NCI-H1092 treated with DMSO at 0.1 percent for 48 hours (cell line): ENCODE measurements around the gene UBE2G2.
A peak's percentile ranks its signal among the peaks of the same experiment; 100 is the strongest.

Experiments used
- DNase-seq: peaks from one replicate; lab custom pipeline; 2025; lab: John Stamatoyannopoulos, UW

The UBE2G2 gene

DNA sequence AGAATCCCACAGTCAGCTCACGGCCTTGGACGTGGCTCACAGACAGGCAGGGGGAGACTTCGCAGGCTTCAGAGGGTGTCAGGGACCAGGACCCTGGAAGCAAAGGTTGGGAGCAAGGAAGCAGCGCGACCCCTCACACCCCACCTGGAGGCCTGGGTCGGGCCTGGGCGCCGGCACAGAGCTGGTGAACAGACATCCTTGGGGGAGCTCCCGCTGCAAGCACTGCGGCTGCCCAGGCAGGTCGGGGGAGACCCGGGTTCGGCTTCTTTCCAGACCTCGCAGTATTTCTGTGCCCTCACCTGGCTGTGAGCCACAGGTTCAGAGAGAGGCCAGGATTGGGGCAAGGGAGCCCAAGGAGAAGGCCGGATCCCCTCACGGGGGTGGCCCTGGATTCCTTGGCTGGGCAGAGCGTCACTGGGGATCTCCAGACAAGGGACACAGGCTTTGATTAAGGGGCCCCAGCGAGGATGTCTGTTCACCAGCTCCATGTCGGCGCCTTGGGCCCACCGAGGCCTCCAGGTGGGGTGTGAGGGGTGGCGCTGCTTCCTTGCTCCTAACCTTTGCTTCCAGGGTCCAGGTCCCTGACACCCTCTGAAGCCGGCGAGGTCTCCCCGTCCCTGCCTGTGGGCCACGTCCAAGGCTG lies 52.4 kb downstream of the UBE2G2 start:
- DNase-seq = no peak

- DNase-seq = no peak
Measured at GRCh38 chr21:44748621-44749020, 53.0 kb downstream of the UBE2G2 start.

DNA sequence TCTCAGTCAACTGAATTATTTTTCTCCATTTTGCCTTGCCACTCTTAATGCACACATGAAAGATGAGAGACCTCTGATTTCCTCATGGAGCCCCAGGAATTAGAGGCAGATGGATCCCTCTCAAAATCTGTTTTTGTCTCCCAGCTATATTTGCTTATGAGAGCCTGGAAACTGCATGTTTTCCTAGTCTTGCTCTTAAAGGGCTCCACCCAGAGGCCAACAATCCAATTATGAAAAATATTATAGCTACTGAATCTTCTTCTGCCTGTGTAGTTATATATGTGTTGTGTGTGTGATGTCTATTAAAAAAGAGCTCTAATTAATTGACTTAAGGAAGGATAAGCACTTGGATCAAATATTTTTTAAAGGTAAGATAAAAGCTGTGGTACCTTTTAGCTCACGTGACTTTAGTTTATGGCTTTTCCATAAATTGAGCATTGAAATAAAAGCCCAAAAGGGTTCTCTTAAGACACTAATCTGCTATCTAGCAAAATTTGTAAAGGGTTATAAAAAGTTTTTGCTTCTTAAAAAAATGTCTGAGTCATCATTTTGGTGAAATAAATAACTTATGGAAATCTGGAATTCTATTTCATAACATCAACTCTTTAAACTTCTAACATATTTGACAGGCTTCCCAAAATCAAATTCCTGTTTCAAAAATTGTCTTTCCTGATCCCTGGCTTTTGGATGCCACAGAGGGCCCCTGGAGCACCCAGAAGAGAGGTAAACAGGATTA lies 59.0 kb downstream of the UBE2G2 start:
- peak; percentile 79 for DNase-seq

- no peak for DNase-seq
Measured at GRCh38 chr21:44741921-44742320, 59.7 kb downstream of the UBE2G2 start.

- DNase-seq = no peak
Measured at GRCh38 chr21:44740742-44741141, 60.9 kb downstream of the UBE2G2 start.

DNA sequence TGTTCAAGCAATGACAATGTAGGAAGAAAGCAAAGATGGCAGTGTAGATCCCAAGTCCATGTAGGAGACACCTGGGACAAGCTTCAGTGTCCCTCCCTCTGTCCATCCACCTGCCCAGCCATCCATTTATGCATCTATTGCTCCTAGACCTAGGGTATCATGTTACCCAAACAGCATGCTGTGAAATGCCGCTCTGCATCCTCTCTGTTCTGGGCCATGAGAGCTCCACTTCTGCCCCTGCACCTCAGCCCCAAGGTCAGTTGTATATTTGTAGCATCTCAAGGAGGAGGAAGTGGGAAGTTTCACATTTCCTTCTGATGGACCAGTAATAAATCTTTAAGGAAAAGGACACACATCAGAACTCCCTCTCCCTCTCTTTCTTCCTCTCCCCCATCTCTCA lies 62.3 kb downstream of the UBE2G2 start:
- DNase-seq = no peak

DNA sequence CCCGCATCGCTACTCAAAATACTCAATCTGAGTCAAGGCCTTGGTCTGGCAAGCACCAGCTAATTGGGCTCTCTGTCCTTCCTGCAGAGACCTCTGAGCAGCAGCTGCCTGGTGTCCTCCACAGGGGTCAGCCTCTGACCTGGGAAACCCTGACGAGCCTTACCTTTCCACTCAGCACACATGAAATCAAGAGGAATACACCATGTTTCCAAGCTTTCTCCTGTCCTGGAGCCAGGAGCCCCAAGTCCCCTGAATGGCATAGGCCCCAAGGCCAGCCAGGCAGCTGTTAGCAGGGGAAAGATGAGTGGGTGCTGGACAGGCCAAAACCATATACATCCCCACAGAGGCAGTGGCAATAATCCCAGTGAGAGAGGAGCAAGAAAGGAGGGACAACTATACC lies 63.0 kb downstream of the UBE2G2 start:
- no peak for DNase-seq

DNA sequence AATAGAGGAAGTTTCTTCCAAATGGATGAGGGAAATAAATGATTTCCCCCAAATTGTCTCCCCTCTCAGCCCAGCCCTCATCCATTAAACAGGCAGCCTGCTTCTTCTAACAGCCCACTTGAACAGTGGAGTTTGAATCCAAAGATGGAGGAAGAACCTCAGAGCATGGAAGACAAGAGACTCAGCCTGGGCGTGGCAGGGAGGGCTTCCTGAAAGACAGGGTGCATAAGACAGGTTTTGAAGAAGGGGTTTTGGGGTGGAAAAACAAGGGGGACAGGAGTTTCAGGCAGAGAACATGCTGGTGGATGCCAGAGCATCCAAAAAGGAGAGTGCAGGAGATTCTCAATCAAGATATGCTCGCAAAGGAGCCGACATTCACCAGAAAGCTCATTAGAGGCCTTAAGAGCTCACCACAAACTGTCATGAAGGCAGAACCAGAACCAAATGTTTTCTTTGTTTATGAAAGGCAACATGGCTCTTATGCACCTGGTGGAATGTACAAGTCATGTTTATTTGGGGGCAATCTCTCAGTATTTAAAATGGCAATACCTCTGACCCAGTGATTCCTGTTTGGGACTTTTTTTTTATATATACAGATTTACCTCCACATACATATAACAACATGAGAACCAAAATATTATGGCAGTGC lies 63.8 kb downstream of the UBE2G2 start:
- DNase-seq = peak; percentile 24

DNA sequence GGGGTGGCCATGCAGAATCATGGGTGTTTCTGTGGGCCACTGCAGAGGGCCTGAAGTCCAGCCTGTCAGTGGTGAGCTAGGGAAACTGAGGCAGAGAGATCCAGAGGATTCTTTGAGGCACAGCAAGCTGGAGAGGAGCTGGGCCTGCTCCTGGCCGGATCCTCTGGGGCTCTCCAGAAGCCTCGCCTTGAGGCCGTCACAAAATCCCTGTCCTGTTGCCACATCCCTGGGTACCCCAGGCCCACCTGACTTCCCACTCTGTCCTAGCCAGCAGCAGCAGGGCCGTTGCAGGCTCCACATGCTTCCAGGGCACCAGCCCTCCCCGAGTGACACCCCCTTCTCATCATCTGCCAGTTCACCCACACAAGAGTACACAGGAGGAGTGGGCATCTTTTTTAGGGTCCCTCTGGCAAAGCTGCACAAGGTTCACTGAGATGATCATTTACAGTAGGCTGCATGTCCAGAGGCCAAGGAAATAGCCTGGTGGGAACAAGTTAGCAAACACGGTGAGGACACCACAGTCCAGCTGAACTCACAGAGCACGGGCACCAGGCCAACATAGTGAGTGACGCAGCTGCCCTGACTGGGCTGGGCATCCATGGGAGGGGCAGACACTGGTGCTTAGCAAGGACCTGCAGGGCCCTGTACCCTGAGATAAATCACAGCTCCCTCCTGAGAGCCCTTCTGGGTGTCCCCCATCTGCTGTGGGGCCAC lies 65.2 kb downstream of the UBE2G2 start:
- DNase-seq = peak; percentile 66

DNA sequence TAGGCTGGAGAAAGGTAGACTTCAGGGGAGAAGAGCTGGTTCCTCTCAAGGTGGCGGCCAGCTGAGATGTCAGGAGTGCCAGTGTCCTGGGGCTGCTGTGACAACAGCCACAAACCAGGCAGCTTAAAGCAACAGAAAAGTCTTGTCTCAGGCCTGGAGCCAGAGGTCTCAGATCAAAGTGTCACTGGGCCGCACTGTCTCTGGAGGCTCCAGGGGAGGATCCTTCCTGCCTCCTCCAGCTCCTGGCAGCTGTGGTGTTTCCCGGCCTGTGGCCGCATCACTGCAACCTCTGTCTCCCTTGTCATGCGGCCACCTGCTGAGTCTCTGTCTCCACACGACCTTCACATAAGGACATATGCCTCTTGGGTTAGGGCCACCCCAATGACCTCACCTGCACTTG lies 65.8 kb downstream of the UBE2G2 start:
- no peak for DNase-seq

GRCh38 chr21:44734841-44735240 lies 66.8 kb downstream of the UBE2G2 start:
- DNase-seq = no peak

DNA sequence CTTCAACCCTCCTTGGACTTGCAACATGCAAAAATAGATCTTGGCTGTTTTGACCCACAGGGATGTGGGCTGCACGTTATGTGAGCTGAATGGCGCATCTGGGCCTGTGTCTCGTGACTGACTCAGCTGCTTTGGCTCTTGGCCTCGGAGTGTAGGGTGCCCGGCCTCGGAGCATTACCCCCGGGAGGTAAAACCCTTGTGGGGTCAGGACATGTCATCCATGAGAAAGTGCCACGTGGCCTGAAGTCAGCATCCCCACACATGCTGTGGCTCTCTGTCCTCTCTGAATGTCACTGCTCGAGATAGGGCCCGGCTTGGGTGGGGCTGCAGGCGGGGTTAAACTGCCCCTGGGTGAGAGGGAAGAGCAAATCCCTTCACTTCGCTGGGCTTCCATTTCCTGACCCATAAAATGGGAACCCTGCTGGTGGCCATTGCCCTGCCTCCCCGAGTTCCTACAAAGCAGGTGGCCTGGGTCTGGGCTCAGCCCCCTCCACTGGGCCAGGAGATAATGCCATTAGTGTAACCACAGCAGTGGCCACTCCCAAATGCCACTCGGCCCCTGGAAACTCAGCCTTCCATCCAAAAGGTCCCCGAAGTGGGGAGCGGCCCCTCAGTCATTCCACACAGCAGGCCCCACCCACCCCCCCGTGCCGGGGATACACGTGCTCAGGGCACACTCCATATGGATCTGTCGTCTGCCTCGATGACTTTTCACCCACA lies 67.4 kb downstream of the UBE2G2 start:
- DNase-seq = no peak

DNA sequence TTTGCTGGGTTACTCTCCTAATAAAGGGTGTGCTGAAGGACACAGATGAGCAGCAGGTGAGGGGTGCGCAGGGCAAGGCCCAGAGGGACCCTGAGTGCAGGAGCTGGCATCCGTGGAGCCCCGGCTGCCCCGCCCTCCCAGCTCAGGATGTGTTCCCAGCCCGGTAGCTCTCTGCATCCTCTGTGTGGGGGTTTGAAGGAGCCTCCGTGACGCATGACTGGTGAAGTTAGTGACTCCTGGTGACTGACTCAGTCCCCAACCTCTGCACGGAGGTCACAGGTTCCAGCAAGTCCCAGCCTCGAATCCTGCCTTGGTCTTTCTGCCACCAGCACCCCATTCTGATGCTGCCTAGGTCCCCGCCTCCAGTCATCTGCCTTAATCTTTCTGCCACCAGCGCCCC lies 68.7 kb downstream of the UBE2G2 start:
- no peak for DNase-seq

DNA sequence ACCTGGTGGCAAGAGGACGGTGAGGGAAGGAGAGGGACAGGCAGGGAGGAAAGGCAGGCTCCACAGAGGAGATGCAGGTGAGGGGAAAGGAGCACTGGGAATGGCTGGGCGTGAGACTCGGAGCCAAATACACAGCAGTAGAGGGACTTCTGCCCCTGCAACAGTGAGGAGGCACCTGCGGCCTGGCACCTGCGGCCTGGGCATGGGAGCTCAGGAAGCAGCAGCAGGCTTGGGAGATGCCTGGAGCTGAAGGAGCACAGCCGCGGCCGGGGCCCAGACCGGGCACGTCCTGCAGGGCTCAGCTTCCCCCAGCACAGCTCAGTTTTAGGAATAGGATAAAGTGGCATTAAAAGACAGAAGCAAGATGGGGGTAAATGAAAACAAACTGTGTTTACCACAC lies 69.4 kb downstream of the UBE2G2 start:
- no peak for DNase-seq

GRCh38 chr21:44730951-44731579 lies 70.6 kb downstream of the UBE2G2 start:
- no peak for DNase-seq

- no peak for DNase-seq
Measured at GRCh38 chr21:44730028-44730395, 71.6 kb downstream of the UBE2G2 start.

DNA sequence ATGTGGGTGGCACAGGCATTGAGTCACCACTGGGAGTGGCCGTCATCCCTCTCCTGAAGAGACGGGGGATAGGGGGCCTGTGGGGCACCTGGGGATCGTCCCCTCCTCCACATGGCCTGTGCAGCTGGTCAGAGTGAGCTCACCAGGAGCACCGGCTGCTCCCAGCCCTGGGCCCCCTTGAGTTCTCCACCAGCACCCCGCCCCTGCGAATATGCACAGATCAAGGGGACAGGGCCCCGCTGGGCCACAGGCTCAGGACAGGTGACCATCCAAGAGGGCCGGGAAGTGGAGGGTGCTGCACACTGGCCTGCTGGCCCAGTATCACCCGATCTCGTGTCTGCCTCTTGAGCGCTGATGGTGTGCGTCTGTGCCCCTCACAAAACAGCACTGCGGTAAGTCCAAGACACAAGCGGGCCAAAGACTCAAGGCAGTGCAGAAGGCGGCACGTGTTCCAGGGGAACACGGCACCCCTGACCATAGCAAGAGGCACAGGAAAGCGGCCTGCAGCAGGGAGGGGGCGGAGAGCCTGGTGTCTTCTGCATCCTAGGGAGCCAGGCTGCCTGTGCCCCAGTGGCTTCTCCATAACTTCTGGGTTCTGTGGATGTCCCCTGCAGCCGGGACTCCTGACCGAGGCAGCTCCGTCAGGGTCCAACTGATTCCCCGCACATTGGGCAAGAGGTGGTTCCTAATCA lies 72.1 kb downstream of the UBE2G2 start:
- DNase-seq = no peak

DNA sequence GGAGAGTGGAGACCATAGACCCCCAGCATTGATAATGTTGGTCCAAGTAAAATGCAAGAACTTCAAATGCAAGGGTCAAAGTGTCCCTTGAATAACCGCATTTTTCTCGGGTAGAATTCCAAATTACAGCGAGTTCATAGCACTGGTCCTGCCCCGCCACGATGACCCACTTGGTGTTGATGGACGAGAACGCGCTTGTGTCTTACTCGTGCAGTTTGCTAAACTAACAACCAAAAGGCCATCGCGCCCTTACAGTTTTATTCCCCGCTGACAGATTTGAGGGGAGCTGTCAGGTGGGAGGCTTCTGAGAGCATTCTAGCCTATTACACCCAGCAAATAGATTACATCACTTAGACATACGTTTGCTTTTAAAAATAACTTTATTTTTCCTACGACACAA lies 72.9 kb downstream of the UBE2G2 start:
- DNase-seq = no peak

- DNase-seq = no peak
Measured at GRCh38 chr21:44727757-44728156, 73.9 kb downstream of the UBE2G2 start.

GRCh38 chr21:44727321-44727720 lies 74.3 kb downstream of the UBE2G2 start:
- no peak for DNase-seq

GRCh38 chr21:44726826-44727225 lies 74.8 kb downstream of the UBE2G2 start:
- DNase-seq = no peak
